ENCODE data around the gene CMPK2. TPM values are rescaled to one million over a fixed set of nuclear protein-coding genes. Genes with fewer than 3 reads are reported as not detected.

CMPK2 gene
- total and polyA plus RNA-seq, 9 of the 15 experiments (the other 6 are each of a cell fraction or from before 2014, with no cell fraction given), result 2.6 to 10.5 (median 5.0) TPM

DNA sequence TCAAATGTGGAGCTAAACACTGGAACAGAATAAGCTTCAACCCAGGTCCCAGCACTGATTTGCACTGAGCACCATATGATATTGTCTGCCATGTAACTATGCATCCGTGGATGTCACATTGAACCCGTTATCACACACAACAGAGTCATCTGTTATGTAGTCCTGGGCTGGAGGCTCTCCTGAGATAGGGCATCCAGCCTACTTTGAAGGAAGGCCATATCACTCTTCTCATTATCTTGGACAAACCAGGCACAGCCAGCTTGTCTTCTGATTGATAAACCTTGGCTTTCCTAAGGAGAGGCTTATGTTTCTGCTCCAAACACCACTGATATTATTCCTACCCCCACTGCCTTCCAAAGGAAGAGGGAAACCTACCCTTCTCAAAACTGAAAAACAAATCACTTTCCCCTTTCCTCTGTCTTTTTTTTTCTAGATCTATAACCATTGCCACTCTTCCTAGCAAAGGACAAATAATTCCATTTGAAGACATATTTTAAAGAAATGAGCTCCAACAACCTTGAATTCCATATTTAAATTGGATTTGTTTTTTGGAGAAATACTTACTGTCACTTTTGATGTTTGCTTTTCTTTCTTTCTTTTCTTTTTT is 28.3 kb upstream of the CMPK2 start (continued):
- TF ChIP-seq, protein P1, sequence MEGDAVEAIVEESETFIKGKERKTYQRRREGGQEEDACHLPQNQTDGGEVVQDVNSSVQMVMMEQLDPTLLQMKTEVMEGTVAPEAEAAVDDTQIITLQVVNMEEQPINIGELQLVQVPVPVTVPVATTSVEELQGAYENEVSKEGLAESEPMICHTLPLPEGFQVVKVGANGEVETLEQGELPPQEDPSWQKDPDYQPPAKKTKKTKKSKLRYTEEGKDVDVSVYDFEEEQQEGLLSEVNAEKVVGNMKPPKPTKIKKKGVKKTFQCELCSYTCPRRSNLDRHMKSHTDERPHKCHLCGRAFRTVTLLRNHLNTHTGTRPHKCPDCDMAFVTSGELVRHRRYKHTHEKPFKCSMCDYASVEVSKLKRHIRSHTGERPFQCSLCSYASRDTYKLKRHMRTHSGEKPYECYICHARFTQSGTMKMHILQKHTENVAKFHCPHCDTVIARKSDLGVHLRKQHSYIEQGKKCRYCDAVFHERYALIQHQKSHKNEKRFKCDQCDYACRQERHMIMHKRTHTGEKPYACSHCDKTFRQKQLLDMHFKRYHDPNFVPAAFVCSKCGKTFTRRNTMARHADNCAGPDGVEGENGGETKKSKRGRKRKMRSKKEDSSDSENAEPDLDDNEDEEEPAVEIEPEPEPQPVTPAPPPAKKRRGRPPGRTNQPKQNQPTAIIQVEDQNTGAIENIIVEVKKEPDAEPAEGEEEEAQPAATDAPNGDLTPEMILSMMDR (IDR thresholded peaks at IDR 0.05 in 2 of 3, conservative IDR thresholded peaks at IDR 0.05 in 1 of 3; ENCODE audit: insufficient read depth in 2 of 3, low read depth in 1 of 3, low read length in 3 of 3), result no peak
- TF ChIP-seq ZKSCAN3 (CRISPR knock-in tag; IDR thresholded peaks at IDR 0.05) (no peak), ADNP (tag; IDR thresholded peaks at IDR 0.05) (peak; percentile 74), NUFIP1 (IDR thresholded peaks at IDR 0.05; ENCODE audit: partially characterized antibody) (no peak), ZNF551 (CRISPR knock-in tag; IDR thresholded peaks at IDR 0.05) (no peak), MAZ (CRISPR knock-in tag; conservative IDR thresholded peaks at IDR 0.05 in 1 of 2, IDR thresholded peaks at IDR 0.05 in 1 of 2) (peak in 1 of 2 experiments; percentile 92; a peak in 3 of 4 replicates), SREBF2 (CRISPR knock-in tag; IDR thresholded peaks at IDR 0.05) (no peak), ZNF274 (IDR thresholded peaks at IDR 0.05; ENCODE audit: borderline replicate concordance, low read depth, low read length) (peak; percentile 89), LEF1 (IDR thresholded peaks at IDR 0.05) (peak; percentile 96), ZNF584 (CRISPR knock-in tag; IDR thresholded peaks at IDR 0.05; ENCODE audit: low read depth) (peak; percentile 89; the same call in 1 of the 2 replicates), PRMT5 (CRISPR knock-in tag; IDR thresholded peaks at IDR 0.05) (no peak), ZSCAN29 (IDR thresholded peaks at IDR 0.05) (no peak)
- TF ChIP-seq, protein P2, sequence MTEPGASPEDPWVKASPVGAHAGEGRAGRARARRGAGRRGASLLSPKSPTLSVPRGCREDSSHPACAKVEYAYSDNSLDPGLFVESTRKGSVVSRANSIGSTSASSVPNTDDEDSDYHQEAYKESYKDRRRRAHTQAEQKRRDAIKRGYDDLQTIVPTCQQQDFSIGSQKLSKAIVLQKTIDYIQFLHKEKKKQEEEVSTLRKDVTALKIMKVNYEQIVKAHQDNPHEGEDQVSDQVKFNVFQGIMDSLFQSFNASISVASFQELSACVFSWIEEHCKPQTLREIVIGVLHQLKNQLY (CRISPR knock-in tag; conservative IDR thresholded peaks at IDR 0.05), result no peak
- TF ChIP-seq, protein P3, sequence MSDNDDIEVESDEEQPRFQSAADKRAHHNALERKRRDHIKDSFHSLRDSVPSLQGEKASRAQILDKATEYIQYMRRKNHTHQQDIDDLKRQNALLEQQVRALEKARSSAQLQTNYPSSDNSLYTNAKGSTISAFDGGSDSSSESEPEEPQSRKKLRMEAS (CRISPR knock-in tag; IDR thresholded peaks at IDR 0.05), result no peak
- TF ChIP-seq, protein P4, sequence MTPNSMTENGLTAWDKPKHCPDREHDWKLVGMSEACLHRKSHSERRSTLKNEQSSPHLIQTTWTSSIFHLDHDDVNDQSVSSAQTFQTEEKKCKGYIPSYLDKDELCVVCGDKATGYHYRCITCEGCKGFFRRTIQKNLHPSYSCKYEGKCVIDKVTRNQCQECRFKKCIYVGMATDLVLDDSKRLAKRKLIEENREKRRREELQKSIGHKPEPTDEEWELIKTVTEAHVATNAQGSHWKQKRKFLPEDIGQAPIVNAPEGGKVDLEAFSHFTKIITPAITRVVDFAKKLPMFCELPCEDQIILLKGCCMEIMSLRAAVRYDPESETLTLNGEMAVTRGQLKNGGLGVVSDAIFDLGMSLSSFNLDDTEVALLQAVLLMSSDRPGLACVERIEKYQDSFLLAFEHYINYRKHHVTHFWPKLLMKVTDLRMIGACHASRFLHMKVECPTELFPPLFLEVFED (CRISPR knock-in tag; conservative IDR thresholded peaks at IDR 0.05), result peak; percentile 85; the same call in 1 of the 2 replicates
- TF ChIP-seq, protein P5, sequence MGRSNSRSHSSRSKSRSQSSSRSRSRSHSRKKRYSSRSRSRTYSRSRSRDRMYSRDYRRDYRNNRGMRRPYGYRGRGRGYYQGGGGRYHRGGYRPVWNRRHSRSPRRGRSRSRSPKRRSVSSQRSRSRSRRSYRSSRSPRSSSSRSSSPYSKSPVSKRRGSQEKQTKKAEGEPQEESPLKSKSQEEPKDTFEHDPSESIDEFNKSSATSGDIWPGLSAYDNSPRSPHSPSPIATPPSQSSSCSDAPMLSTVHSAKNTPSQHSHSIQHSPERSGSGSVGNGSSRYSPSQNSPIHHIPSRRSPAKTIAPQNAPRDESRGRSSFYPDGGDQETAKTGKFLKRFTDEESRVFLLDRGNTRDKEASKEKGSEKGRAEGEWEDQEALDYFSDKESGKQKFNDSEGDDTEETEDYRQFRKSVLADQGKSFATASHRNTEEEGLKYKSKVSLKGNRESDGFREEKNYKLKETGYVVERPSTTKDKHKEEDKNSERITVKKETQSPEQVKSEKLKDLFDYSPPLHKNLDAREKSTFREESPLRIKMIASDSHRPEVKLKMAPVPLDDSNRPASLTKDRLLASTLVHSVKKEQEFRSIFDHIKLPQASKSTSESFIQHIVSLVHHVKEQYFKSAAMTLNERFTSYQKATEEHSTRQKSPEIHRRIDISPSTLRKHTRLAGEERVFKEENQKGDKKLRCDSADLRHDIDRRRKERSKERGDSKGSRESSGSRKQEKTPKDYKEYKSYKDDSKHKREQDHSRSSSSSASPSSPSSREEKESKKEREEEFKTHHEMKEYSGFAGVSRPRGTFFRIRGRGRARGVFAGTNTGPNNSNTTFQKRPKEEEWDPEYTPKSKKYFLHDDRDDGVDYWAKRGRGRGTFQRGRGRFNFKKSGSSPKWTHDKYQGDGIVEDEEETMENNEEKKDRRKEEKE (IDR thresholded peaks at IDR 0.05; ENCODE audit: borderline replicate concordance in 1 of 2, control insufficient read depth in 1 of 2, low read depth in 2 of 2, low read length in 1 of 2), result no peak

All from K562 (cell line).